GM11168 (cell line): ENCODE measurements around the gene VPS39.

ENCODE experiments used
- in situ Hi-C: fragments of 300-500 bp; cut with MboI; formaldehyde crosslinking; loops from one replicate; pipeline ENCODE4 v1.12.0; 2022; ENCODE audit warnings: low sequenced_read_pairs; ENCODE audit not compliant: unreplicated experiment

Gene VPS39

GRCh38 chr15:42134617-42135245, 73.4 kb downstream of the VPS39 start:
- in situ Hi-C loops: no loop called here

- in situ Hi-C loops: no loop called here
Measured at GRCh38 chr15:42133886-42134502, 74.1 kb downstream of the VPS39 start.

DNA sequence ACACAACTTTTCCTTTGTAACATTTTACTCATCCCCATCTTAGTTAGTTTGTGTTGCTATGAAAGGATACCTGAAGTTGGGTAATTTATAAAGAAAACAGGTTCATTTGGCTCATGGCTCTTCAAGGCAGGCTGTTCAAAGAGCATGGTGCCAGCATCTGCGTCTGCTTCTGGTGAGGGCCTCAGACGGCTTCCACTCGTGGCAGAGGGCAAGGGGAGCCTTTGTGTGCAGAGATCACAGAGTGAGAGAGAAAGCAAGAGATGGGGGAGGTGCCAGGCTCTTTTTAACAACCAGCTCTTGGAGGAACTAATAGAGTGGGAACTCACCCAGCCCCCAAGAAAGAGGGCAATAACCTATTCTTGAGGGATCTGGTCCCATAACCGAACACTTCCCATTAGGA, 74.7 kb downstream of the VPS39 start:
- in situ Hi-C loops: no loop called here

DNA sequence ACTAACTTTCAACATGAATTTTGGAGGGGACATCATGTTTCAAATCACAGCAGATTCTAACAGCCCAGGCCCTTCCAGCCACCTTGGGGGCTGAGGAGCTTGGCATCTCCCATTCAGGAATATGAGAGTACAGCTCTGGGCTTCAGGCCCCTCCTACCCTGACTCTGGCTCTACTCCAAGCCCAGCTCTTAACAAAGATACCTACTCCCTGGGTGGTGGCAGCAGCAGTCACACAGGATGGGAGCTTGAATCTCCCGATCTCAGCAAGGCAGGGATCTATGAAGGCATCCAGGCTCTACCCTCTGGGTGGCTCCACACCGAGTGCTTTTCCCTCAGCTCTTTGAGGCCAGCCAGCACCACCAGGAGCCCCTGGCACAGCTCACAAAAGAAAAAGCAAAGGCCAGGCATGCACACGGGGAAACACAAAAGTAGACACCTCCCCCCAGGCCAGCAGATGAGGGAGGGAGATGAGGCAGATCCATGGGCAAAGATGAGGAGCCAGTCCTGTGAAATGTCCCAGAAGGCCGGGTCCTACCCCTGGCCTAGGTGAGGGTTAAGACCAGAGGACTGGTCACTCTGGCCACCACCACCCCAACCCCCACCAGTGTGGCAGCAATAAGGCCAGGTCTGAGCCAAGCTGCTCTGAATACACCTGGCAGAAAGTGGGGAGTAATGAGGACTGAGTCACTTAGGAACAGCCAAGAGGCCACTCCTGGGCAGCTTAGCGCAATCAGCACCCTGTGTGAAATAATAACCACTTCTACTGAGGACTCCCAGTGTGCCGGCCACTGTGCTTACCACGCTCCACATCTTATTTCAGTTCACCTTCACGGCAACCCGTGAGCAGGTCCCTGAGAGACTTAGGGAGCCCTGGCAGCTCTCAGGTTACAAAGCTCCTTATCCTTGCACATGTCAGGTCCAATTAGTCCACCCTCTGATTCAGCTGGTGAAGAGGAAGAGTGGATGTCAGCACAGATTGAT, 76.0 kb downstream of the VPS39 start:
- in situ Hi-C loops: no loop called here

DNA sequence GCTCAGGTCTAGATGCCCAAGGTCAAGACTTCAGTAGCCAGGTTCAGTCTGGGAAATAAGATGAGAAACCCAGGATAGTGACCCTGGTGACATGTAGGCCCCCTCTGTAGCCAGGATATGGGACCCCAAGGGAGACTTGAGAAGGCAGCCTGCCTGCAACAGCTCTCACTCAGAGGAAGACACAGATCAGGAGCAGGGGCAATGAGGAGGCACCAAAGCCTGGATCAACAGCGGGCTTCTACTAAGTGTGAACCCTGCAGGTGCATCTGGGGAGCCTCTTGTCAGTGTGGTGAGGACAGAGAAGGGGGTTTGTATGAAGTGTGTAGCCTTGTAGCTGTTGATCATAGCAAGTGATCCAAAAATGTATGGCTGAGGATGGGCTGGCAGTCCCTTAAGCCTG, 77.1 kb downstream of the VPS39 start:
- in situ Hi-C loops: no loop called here

- in situ Hi-C loops: no loop called here
Measured at GRCh38 chr15:42130246-42130986, 77.7 kb downstream of the VPS39 start.

- in situ Hi-C loops: no loop called here
Measured at GRCh38 chr15:42129364-42129763, 78.7 kb downstream of the VPS39 start.

GRCh38 chr15:42128476-42128875, 79.6 kb downstream of the VPS39 start:
- in situ Hi-C loops: no loop called here

DNA sequence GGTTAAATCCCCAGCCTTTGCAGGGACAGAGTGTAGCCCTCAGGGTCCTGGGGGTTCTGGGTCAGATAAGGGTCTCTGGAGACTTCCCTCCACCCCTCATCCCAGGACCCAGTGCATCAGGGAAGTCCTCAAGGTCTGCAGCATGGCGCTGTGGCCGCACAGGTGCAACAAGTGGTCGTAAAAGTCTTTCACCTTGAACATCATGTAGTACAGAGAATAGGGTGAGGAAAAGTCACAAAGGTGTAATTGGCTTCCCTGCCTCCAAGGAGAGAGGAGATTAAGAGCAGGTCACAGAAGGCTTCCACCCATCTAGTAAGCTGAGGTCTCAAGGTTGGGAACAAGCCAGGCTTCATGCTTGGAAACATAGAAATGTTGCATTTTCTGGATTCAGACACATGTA, 84.6 kb downstream of the VPS39 start:
- in situ Hi-C loops: no loop called here

- in situ Hi-C loops: no loop called here
Measured at GRCh38 chr15:42121682-42122081, 86.4 kb downstream of the VPS39 start.

- in situ Hi-C loops: no loop called here
Measured at GRCh38 chr15:42121021-42121420, 87.1 kb downstream of the VPS39 start.

- in situ Hi-C loops: no loop called here
Measured at GRCh38 chr15:42120285-42120684, 87.8 kb downstream of the VPS39 start.

DNA sequence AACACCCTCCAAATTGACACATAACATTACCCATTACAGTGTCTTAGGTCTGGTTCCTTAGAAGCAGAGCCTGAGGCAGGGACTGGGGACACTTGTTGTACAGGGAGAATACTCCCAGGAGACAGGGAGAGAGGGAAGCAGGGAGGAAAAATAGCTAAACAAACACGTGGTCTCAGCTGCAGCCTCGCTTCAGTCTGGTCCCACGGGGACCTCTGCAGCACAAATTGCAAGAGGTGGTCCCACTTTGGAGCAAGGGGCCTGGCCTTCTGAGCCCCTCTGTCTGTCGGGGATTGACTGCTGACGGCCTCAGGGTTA, 88.7 kb downstream of the VPS39 start:
- in situ Hi-C loops: no loop called here

- in situ Hi-C loops: no loop called here
Measured at GRCh38 chr15:42118650-42119445, 89.3 kb downstream of the VPS39 start.

GRCh38 chr15:42111924-42112323, 96.2 kb downstream of the VPS39 start:
- in situ Hi-C loops: no loop called here

DNA sequence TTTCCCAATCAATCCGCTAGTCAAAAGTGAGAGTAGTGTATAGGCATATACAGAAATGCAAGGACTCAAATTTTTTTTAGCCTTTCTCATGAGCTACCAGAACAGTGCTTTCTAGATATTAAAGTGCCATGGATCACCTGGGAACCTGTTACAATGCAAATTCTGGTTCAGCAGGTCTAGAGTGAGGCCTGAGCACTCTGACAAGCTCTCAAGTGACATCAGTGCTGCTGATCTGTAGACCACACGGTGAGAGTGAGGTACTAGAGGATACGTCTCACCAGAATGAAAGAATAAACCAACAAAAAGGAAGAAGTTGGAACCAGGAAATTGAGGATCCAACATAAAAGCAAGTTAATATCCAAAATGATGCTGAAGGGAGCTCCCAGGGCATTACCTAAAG, 97.7 kb downstream of the VPS39 start:
- in situ Hi-C loops: no loop called here

- in situ Hi-C loops: no loop called here
Measured at GRCh38 chr15:42108806-42109205, 99.3 kb downstream of the VPS39 start.
